HEK293 (cell line): Measurements from ENCODE around the gene PDE4B.

Experiments
- CTCF ChIA-PET: fragments of 350-600 bp; formaldehyde crosslinking; extraction: SDS; loops from one replicate; lab custom pipeline; 2021; ENCODE audit warnings: antibody characterized with exemption; lab: Yijun Ruan, JAX
- POLR2A ChIA-PET: fragments of 300-600 bp; formaldehyde crosslinking; extraction: SDS; loops from one replicate; lab custom pipeline; 2020; ENCODE audit warnings: antibody characterized with exemption, inconsistent platforms; lab: Yijun Ruan, JAX
- H3K27ac ChIP-seq: fragments of 200-500 bp; sonication (Bioruptor generic); 2 replicates; pipeline ENCODE4 v1.5.1; 2014; ENCODE audit warnings: low read depth, low read length, control low read depth, inconsistent platforms; ENCODE audit errors: extremely low read depth
- H3K36me3 ChIP-seq, 2 experiments: fragments of 200-500 bp in 1 of 2; sonication (Bioruptor generic) in 1 of 2; 1 replicate in 1 of 2; 2 replicates in 1 of 2; pipeline ENCODE4 v1.5.1; 2014 to 2017; ENCODE audit warnings: inconsistent platforms in 2 of 2, low read length in 2 of 2; ENCODE audit not compliant: control insufficient read depth in 2 of 2, insufficient read depth in 1 of 2
- H3K4me1 ChIP-seq: fragments of 200-500 bp; sonication (Bioruptor generic); 2 replicates; pipeline ENCODE4 v1.5.1; 2014; ENCODE audit warnings: mild to moderate bottlenecking, low read length, inconsistent platforms; ENCODE audit not compliant: control insufficient read depth, insufficient read depth
- H3K4me3 ChIP-seq: 2 replicates; pipeline ENCODE4 v1.5.1; 2011; ENCODE audit warnings: low read depth, mild to moderate bottlenecking, control low read depth, low read length, moderate library complexity
- H3K9me3 ChIP-seq: fragments of 200-500 bp; sonication (Bioruptor generic); 2 replicates; pipeline ENCODE4 v1.5.1; 2014; ENCODE audit warnings: low read depth, low read length, inconsistent platforms; ENCODE audit not compliant: control insufficient read depth, insufficient read depth
- HOXA7 ChIP-seq: sonication (generic); formaldehyde crosslinking; IDR thresholded peaks from 2 replicates; pipeline ENCODE4 v1.8.1; 2022; ENCODE audit warnings: missing genetic modification reagents, borderline replicate concordance
- HOXD13 ChIP-seq: sonication (generic); formaldehyde crosslinking; IDR thresholded peaks from 2 replicates; pipeline ENCODE4 v1.8.0; 2022; ENCODE audit warnings: missing genetic modification reagents, borderline replicate concordance
- KLF16 ChIP-seq: fragments of 450-650 bp; formaldehyde crosslinking; IDR thresholded peaks from 2 replicates; pipeline ENCODE4 v1.5.1; 2017; ENCODE audit warnings: missing biosample characterization, missing genetic modification characterization
- ZBTB21 ChIP-seq: fragments of 450-650 bp; formaldehyde crosslinking; IDR thresholded peaks from 2 replicates; pipeline ENCODE4 v1.5.1; 2017; ENCODE audit warnings: missing biosample characterization, missing genetic modification characterization
- ZBTB49 ChIP-seq: fragments of 450-650 bp; formaldehyde crosslinking; IDR thresholded peaks from 2 replicates; pipeline ENCODE4 v1.5.1; 2016; ENCODE audit warnings: missing biosample characterization, missing genetic modification characterization, low read depth
- ZIC2 ChIP-seq: fragments of 450-650 bp; formaldehyde crosslinking; IDR thresholded peaks from 2 replicates; pipeline ENCODE4 v1.5.1; 2016; ENCODE audit warnings: missing biosample characterization, missing genetic modification characterization
- ZNF140 ChIP-seq: fragments of 450-650 bp; formaldehyde crosslinking; IDR thresholded peaks from 2 replicates; pipeline ENCODE4 v1.5.1; 2016; ENCODE audit warnings: missing biosample characterization, missing genetic modification characterization
- ZNF324 ChIP-seq: fragments of 450-650 bp; formaldehyde crosslinking; IDR thresholded peaks from 2 replicates; pipeline ENCODE4 v1.5.1; 2016; ENCODE audit warnings: missing biosample characterization, missing genetic modification characterization
- ZNF362 ChIP-seq: fragments of 450-650 bp; formaldehyde crosslinking; IDR thresholded peaks from 2 replicates; pipeline ENCODE4 v1.5.1; 2016; ENCODE audit warnings: missing biosample characterization, missing genetic modification characterization
- ZNF416 ChIP-seq: fragments of 450-650 bp; formaldehyde crosslinking; IDR thresholded peaks from 2 replicates; pipeline ENCODE4 v1.5.1; 2016; ENCODE audit warnings: missing biosample characterization, missing genetic modification characterization
- ZNF423 ChIP-seq: fragments of 450-650 bp; formaldehyde crosslinking; IDR thresholded peaks from 2 replicates; pipeline ENCODE4 v1.5.1; 2016; ENCODE audit warnings: missing biosample characterization, missing genetic modification characterization
- ZNF530 ChIP-seq: fragments of 450-650 bp; formaldehyde crosslinking; IDR thresholded peaks from 2 replicates; pipeline ENCODE4 v1.5.1; 2016; ENCODE audit warnings: low read depth, missing biosample characterization, missing genetic modification characterization
- ZNF558 ChIP-seq: fragments of 450-650 bp; formaldehyde crosslinking; IDR thresholded peaks from 2 replicates; pipeline ENCODE4 v1.5.1; 2016; ENCODE audit warnings: missing biosample characterization, missing genetic modification characterization
- ZNF664 ChIP-seq: fragments of 450-650 bp; formaldehyde crosslinking; IDR thresholded peaks from 2 replicates; pipeline ENCODE4 v1.5.1; 2016; ENCODE audit warnings: missing biosample characterization, missing genetic modification characterization
- ZNF677 ChIP-seq: fragments of 450-650 bp; IDR thresholded peaks from 2 replicates; pipeline ENCODE4 v1.5.0; 2018; ENCODE audit warnings: missing biosample characterization, mild to moderate bottlenecking, missing genetic modification characterization, moderate library complexity
- ZNF768 ChIP-seq: fragments of 450-650 bp; formaldehyde crosslinking; IDR thresholded peaks from 2 replicates; pipeline ENCODE4 v1.5.1; 2018; ENCODE audit warnings: missing biosample characterization, mild to moderate bottlenecking, missing genetic modification characterization
- ZSCAN18 ChIP-seq: fragments of 450-650 bp; formaldehyde crosslinking; IDR thresholded peaks from 2 replicates; pipeline ENCODE4 v1.5.1; 2016; ENCODE audit warnings: missing biosample characterization, missing genetic modification characterization

Gene PDE4B

GRCh38 chr1:66210635-66211244, 418.0 kb downstream of the PDE4B start:
- Histone ChIP-seq H3K4me1 (no peaks in the 10 kb centered on the region), H3K36me3 (no peaks in the 10 kb centered on the region), H3K27ac (no peak overlapping the region), H3K9me3 (no peaks in the 10 kb centered on the region), H3K4me3 (no peak overlapping the region)
- TF ChIP-seq ZNF324 (tag by site-specific recombination) = no peak
- peak; percentile 62; the same call in 1 of the 2 replicates for TF ChIP-seq ZNF362 (tag by site-specific recombination)
- TF ChIP-seq ZSCAN18 (tag by site-specific recombination) = no peak
- ChIA-PET CTCF (no interaction called here), POLR2A (no interaction called here)

GRCh38 chr1:66211521-66211920, 418.8 kb downstream of the PDE4B start:
- H3K27ac ChIP-seq = no peak overlapping the region
- no peaks in the 10 kb centered on the region for H3K9me3 ChIP-seq
- CTCF ChIA-PET = no interaction called here
- H3K4me3 ChIP-seq = no peak overlapping the region
- no peaks in the 10 kb centered on the region for H3K4me1 ChIP-seq
- POLR2A ChIA-PET = no interaction called here
- H3K36me3 ChIP-seq = no peaks in the 10 kb centered on the region
- TF ChIP-seq HOXD13 (CRISPR knock-in tag) (no peak), ZNF664 (tag by site-specific recombination) (0 out of 2 replicates have a peak, but pooled peaks have one; percentile 6)

- no peaks in the 10 kb centered on the region for H3K4me1 ChIP-seq
- no peak for TF ChIP-seq ZNF140 (tag by site-specific recombination)
- TF ChIP-seq ZNF558 (tag by site-specific recombination) = no peak
- no peak for TF ChIP-seq KLF16 (tag by site-specific recombination)
- TF ChIP-seq ZNF768 (tag by site-specific recombination) = no peak
- no peak for TF ChIP-seq ZNF423 (tag by site-specific recombination)
- no peak for TF ChIP-seq ZNF416 (tag by site-specific recombination)
- TF ChIP-seq ZIC2 (tag by site-specific recombination) = no peak
- no peak for TF ChIP-seq ZBTB49 (tag by site-specific recombination)
- no peak for TF ChIP-seq ZNF530 (tag by site-specific recombination)
- no peak for TF ChIP-seq ZBTB21
- TF ChIP-seq ZNF677 (tag by site-specific recombination) = no peak
- TF ChIP-seq HOXA7 (CRISPR knock-in tag) = no peak
These were observed 420.8 kb downstream of the PDE4B start for GRCh38 chr1:66213491-66213890.

More at GRCh38 chr1:66213491-66213890, 420.8 kb downstream of the PDE4B start:
- no peak overlapping the region for H3K27ac ChIP-seq
- no peaks in the 10 kb centered on the region for H3K9me3 ChIP-seq
- no peaks in the 10 kb centered on the region for H3K36me3 ChIP-seq
- no peak overlapping the region for H3K4me3 ChIP-seq
- POLR2A ChIA-PET = no interaction called here
- CTCF ChIA-PET = interaction anchor here (0.5 kb wide), 1 partner anchor 305 kb away, joined by 3 read pairs; no protein-coding TSS in a partner anchor
